ENCODE data around the gene PRR16. TPM values are rescaled to one million over a fixed set of nuclear protein-coding genes. Genes with fewer than 3 reads are reported as not detected.

The PRR16 gene
- total and polyA plus RNA-seq, 2 of the 13 experiments (the other 11 are each of a cell fraction or from before 2014, with no cell fraction given) = not detected

- TF ChIP-seq HOXA5 (CRISPR knock-in tag; IDR thresholded peaks at IDR 0.05) (no peak), HOXA7 (CRISPR knock-in tag; IDR thresholded peaks at IDR 0.05) (no peak), ZBTB43 (CRISPR knock-in tag; conservative IDR thresholded peaks at IDR 0.05) (no peak), ZNF577 (CRISPR knock-in tag; IDR thresholded peaks at IDR 0.05; ENCODE audit: borderline replicate concordance, low read depth) (no peak)
Observed at GRCh38 chr5:120564013-120564412, 99.9 kb downstream of the PRR16 start (continued).

GRCh38 chr5:120567066-120567465, 103.0 kb downstream of the PRR16 start:
- FAIRE-seq (no peak), ATAC-seq (no peak), DNase-seq (ENCODE audit: low spot score) (no peak)
- BruUV-seq (replicated peaks) = no TSS peak
- H3K9ac ChIP-seq (ENCODE audit: insufficient read depth, low read depth, low read length) = no peak overlapping the region
- no peaks in the 10 kb centered on the region for H3K9me3 ChIP-seq (ENCODE audit: low read length)
- no peak overlapping the region for H2AFZ ChIP-seq (ENCODE audit: low read length)
- CTCF ChIA-PET (ENCODE audit: low intra/inter-chr PET ratio, low total read pairs) = no interaction called here
- H3K27me3 ChIP-seq (ENCODE audit: control insufficient read depth in 1 of 2, insufficient read depth in 2 of 2, low read length in 2 of 2) = no peaks in the 10 kb centered on the region
- WGBS (ENCODE audit: low lambda C conversion rate) = 0% methylated on average over 1 of the region's 1 CpG
- no peaks in the 10 kb centered on the region for H3K79me2 ChIP-seq (ENCODE audit: insufficient read depth, low read length)
- POLR2A ChIA-PET = no interaction called here
- no peaks in the 10 kb centered on the region for H3K4me1 ChIP-seq (ENCODE audit: insufficient read depth, low read length)
- H3K4me3 ChIP-seq (replicated peaks in 1 of 3; ENCODE audit: insufficient read depth in 1 of 3, low read depth in 2 of 3, low read length in 3 of 3) = no peak overlapping the region
- no peak overlapping the region for H3K4me2 ChIP-seq (ENCODE audit: low read depth, low read length)
- in situ Hi-C loops (cut with HindIII; ENCODE audit: extremely low pct_ligation_motif_present, low pct_unique_long_range_greater_than_20kb) = no loop called here
- no peak overlapping the region for H3K27ac ChIP-seq (ENCODE audit: extremely low read length, insufficient read depth, low read length)
- intact Hi-C loops (cut with micrococcal nuclease; ENCODE audit: unreplicated experiment) = no loop called here
- no peaks in the 10 kb centered on the region for H3K36me3 ChIP-seq (replicated peaks in 1 of 2; ENCODE audit: control insufficient read depth in 1 of 2, insufficient read depth in 2 of 2, low read length in 2 of 2)
- H4K20me1 ChIP-seq (ENCODE audit: insufficient read depth, low read length) = no peaks in the 10 kb centered on the region
- TF ChIP-seq MTA3 (CRISPR knock-in tag; IDR thresholded peaks at IDR 0.05) = no peak
- TF ChIP-seq ZBTB3 (CRISPR knock-in tag; IDR thresholded peaks at IDR 0.05; ENCODE audit: borderline replicate concordance, low read depth) = no peak
- no peak for TF ChIP-seq DRAP1 (CRISPR knock-in tag; IDR thresholded peaks at IDR 0.05)
- no peak for TF ChIP-seq ZNF512B (CRISPR knock-in tag; IDR thresholded peaks at IDR 0.05; ENCODE audit: borderline replicate concordance)
- TF ChIP-seq KLF16 (CRISPR knock-in tag; IDR thresholded peaks at IDR 0.05) = no peak
- no peak for TF ChIP-seq NCOA2 (CRISPR knock-in tag; IDR thresholded peaks at IDR 0.05)
- TF ChIP-seq NFE2L1 (CRISPR knock-in tag; IDR thresholded peaks at IDR 0.05; ENCODE audit: borderline replicate concordance) = no peak
- no peak for TF ChIP-seq KMT2B (CRISPR knock-in tag; IDR thresholded peaks at IDR 0.05)
- no peak for TF ChIP-seq AKAP8 (CRISPR knock-in tag; IDR thresholded peaks at IDR 0.05)
- no peak for TF ChIP-seq FOSL2 (CRISPR knock-in tag; IDR thresholded peaks at IDR 0.05)
- TF ChIP-seq ZNF20 (CRISPR knock-in tag; IDR thresholded peaks at IDR 0.05) = no peak
- no peak for TF ChIP-seq ZBTB8A (CRISPR knock-in tag; IDR thresholded peaks at IDR 0.05; ENCODE audit: borderline replicate concordance, low read depth)
- TF ChIP-seq ZNF576 (CRISPR knock-in tag; IDR thresholded peaks at IDR 0.05) = no peak
- no peak for TF ChIP-seq ZSCAN25 (CRISPR knock-in tag; IDR thresholded peaks at IDR 0.05)
- no peak for TF ChIP-seq ERF (CRISPR knock-in tag; IDR thresholded peaks at IDR 0.05)
